Sigmoid colon (tissue), 7 donors: Measurements from ENCODE around the gene GABPB2. TPM values are rescaled to one million over a fixed set of nuclear protein-coding genes. Genes with fewer than 3 reads are reported as not detected.
A peak's percentile ranks its signal among the peaks of the same experiment; 100 is the strongest.

Experiments used
- DNase-seq: peaks from one replicate; pipeline ENCODE4 v3.0.0-alpha.2; 2019
- H3K27ac ChIP-seq, 4 donors: fragments of 200-600 bp; sonication (generic); one replicate each; pipeline ENCODE4 v1.5.1; 2016 to 2019; ENCODE audit warnings: mild to moderate bottlenecking in 1 of 4
- H3K27me3 ChIP-seq, 3 donors: fragments of 200-600 bp; sonication (generic); one replicate each; pipeline ENCODE4 v1.5.1; 2019; ENCODE audit warnings: mild to moderate bottlenecking in 1 of 3
- H3K36me3 ChIP-seq, 4 donors: fragments of 200-600 bp; sonication (generic); one replicate each; pipeline ENCODE4 v1.5.1; 2016 to 2019
- H3K4me1 ChIP-seq, 4 donors: fragments of 200-600 bp; sonication (generic); one replicate each; pipeline ENCODE4 v1.5.1; 2017 to 2019
- H3K4me3 ChIP-seq, 4 donors: fragments of 200-600 bp; sonication (generic); one replicate each; pipeline ENCODE4 v1.5.1; 2017 to 2019; ENCODE audit warnings: mild to moderate bottlenecking in 2 of 4, moderate library complexity in 1 of 4
- H3K9me3 ChIP-seq, 4 donors: fragments of 200-600 bp in 3 of 4; sonication (generic) in 3 of 4; one replicate each; pipeline versions ENCODE4 v1.5.1 to v1.6.1; 2013 to 2019
- EP300 ChIP-seq, 4 donors: sonication (generic); formaldehyde crosslinking; IDR thresholded peaks; one replicate each; pipeline ENCODE4 v1.6.1; 2017; ENCODE audit warnings: antibody characterized with exemption in 4 of 4
- POLR2A ChIP-seq, 2 donors: fragments of 450-650 bp; IDR thresholded peaks; one replicate each; pipeline ENCODE4 v1.6.1; 2016; ENCODE audit warnings: antibody characterized with exemption in 2 of 2, mild to moderate bottlenecking in 2 of 2, moderate library complexity in 2 of 2
- POLR2AphosphoS5 ChIP-seq, 4 donors: sonication (generic); formaldehyde crosslinking; IDR thresholded peaks; one replicate each; pipeline ENCODE4 v1.6.1; 2017; ENCODE audit warnings: antibody characterized with exemption in 4 of 4
- WGBS, 2 donors: extraction: QIAGEN DNeasy Blood & Tissue Kit; methylation state at CpG; one replicate each; pipeline ENCODE4 v1.1.7; 2013; 5-methylcytosine and 5-hydroxymethylcytosine counted together
- intact Hi-C: fragments of 100-400 bp; cut with DNase I; formaldehyde crosslinking; loops from one replicate; pipeline ENCODE4 v1.15.1; 2023
- polyA plus RNA-seq, 3 donors: library from polyadenylated mRNA; stranded (reverse); fragments of 200-250 nt; gene quantifications; one replicate each; pipeline ENCODE4 v1.2.3, GENCODE V29; 2013
- total RNA-seq, 4 donors: library from RNA; depleted of rRNA; stranded (reverse); fragments of >200 nt; gene quantifications; one replicate each; pipeline ENCODE4 v1.1.0, GENCODE V29; 2016
- TF ChIP-seq, protein P1 (sequence below), 4 experiments: fragments of 450-650 bp in 3 of 4; fragments of 200-600 bp in 1 of 4; IDR thresholded peaks; one replicate each; pipeline ENCODE4 v1.5.1; 2016 to 2019; ENCODE audit warnings: antibody characterized with exemption in 4 of 4, mild to moderate bottlenecking in 3 of 4, moderate library complexity in 2 of 4
- donor health status: healthy with polysubstance abuse.
- donor health status: Bipolar disorder and iron deficiency.
- donor health status: healthy.

The GABPB2 gene
- total and polyA plus RNA-seq, 7 donors = 3.6 to 27.0 (median 20.6) TPM

GRCh38 chr1:151137789-151138188, 67.2 kb downstream of the GABPB2 start:
- DNase-seq = no peak
- intact Hi-C loops = no loop called here
- Histone ChIP-seq H3K9me3 (no peaks in the 10 kb centered on the region), H3K36me3 (peaks cover 0 to 24% (median 4%) of the 10 kb centered on the region in 4 donors), H3K4me3 (no peak overlapping the region), H3K4me1 (peaks cover 0 to under 1% (median 0%) of the 10 kb centered on the region in 4 donors), H3K27me3 (no peaks in the 10 kb centered on the region), H3K27ac (no peak overlapping the region)
- no peak for TF ChIP-seq EP300 (IDR thresholded peaks at IDR 0.05)
- TF ChIP-seq, protein P1, sequence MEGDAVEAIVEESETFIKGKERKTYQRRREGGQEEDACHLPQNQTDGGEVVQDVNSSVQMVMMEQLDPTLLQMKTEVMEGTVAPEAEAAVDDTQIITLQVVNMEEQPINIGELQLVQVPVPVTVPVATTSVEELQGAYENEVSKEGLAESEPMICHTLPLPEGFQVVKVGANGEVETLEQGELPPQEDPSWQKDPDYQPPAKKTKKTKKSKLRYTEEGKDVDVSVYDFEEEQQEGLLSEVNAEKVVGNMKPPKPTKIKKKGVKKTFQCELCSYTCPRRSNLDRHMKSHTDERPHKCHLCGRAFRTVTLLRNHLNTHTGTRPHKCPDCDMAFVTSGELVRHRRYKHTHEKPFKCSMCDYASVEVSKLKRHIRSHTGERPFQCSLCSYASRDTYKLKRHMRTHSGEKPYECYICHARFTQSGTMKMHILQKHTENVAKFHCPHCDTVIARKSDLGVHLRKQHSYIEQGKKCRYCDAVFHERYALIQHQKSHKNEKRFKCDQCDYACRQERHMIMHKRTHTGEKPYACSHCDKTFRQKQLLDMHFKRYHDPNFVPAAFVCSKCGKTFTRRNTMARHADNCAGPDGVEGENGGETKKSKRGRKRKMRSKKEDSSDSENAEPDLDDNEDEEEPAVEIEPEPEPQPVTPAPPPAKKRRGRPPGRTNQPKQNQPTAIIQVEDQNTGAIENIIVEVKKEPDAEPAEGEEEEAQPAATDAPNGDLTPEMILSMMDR (IDR thresholded peaks at IDR 0.05) = no peak
- TF ChIP-seq POLR2A (IDR thresholded peaks at IDR 0.05) = no peak
- TF ChIP-seq POLR2AphosphoS5 (IDR thresholded peaks at IDR 0.05) = no peak
- 93 to 94% methylated on average over 7 of the region's 7 CpGs for WGBS, 2 donors

DNA sequence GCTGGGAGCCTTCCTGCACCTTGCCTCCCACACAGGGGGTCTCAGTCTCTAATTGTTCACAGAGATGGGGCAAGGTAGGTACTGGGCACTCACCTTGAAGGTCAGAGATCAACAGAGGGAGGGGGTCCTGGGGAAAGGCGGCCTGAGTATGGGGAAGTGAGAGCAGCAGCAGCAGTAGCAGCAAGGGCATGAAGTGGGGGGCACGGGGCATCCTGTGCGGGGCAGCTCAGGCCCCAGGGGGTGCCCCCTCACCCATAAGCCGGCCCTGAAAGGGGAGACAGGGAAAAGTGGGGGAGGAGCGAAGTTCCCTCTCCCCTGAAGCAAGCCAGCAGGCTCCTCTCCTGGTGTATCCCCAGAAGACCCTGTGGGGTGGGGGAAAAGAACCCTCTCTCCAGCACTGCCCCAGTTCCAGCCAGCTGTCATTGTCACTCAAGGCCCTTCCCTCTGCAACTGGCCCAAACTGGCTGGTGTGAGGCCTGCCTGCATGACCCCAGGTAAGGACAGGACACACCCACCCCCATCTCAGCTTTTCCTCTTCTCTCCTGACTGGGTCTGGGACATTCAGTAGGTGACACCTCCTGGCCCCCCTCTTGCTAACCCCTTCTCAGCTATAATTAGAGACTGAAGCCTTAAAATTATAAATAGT, 72.0 kb downstream of the GABPB2 start:
- Histone ChIP-seq H3K4me1 (peaks cover 0 to 39% (median 27%) of the 10 kb centered on the region in 4 donors), H3K27ac (no peak overlapping the region), H3K36me3 (peaks cover 0 to 10% (median 4%) of the 10 kb centered on the region in 4 donors), H3K4me3 (no peak overlapping the region), H3K9me3 (no peaks in the 10 kb centered on the region), H3K27me3 (no peaks in the 10 kb centered on the region)
- no peak for DNase-seq
- intact Hi-C loops = no loop called here
- 69 to 70% methylated on average over 5 of the region's 5 CpGs for WGBS, 2 donors
- no peak for TF ChIP-seq POLR2AphosphoS5 (IDR thresholded peaks at IDR 0.05)
- TF ChIP-seq POLR2A (IDR thresholded peaks at IDR 0.05) = no peak
- TF ChIP-seq EP300 (IDR thresholded peaks at IDR 0.05) = no peak
- TF ChIP-seq, protein P1 (IDR thresholded peaks at IDR 0.05) = no peak

GRCh38 chr1:151143057-151143435, 72.5 kb downstream of the GABPB2 start:
- H3K27ac ChIP-seq = peak overlapping the region in 1 of 4 donors; percentile 27
- DNase-seq = no peak
- H3K4me3 ChIP-seq = no peak overlapping the region
- intact Hi-C loops = no loop called here
- H3K36me3 ChIP-seq = peaks cover 0 to 10% (median 4%) of the 10 kb centered on the region in 4 donors
- H3K4me1 ChIP-seq = peaks cover 0 to 42% (median 28%) of the 10 kb centered on the region in 4 donors
- H3K9me3 ChIP-seq = no peaks in the 10 kb centered on the region
- TF ChIP-seq, protein P1 (IDR thresholded peaks at IDR 0.05) = no peak
- TF ChIP-seq POLR2AphosphoS5 (IDR thresholded peaks at IDR 0.05) (no peak), EP300 (IDR thresholded peaks at IDR 0.05) (no peak), POLR2A (IDR thresholded peaks at IDR 0.05) (no peak)
- H3K27me3 ChIP-seq = no peaks in the 10 kb centered on the region
- 78 to 83% methylated on average over 7 of the region's 7 CpGs for WGBS, 2 donors

DNA sequence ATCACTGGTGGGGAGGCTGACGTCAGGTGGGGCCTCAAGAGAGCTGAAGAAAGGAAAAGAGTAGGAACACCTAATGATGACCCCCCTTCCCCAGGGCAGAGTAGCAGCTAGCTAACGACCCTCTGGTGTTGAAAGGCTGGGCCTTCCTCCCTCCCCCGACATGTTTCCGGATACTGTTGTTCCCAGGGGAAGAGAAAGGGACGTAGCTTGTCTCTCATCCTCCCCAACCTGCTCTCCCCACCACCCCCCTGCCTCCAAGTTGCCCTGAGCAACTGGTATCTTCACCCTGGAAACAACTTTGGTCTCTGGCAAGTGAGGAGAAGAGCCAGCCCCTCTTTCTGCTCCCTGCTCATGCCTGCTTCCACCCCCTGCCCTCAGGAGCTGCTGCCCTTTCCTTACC, 73.4 kb downstream of the GABPB2 start:
- intact Hi-C loops = no loop called here
- Histone ChIP-seq H3K4me3 (no peak overlapping the region), H3K36me3 (peaks cover 0 to 10% (median 4%) of the 10 kb centered on the region in 4 donors), H3K9me3 (no peaks in the 10 kb centered on the region), H3K27me3 (no peaks in the 10 kb centered on the region), H3K27ac (peak overlapping the region in 1 of 4 donors; percentile 27), H3K4me1 (peaks cover 0 to 42% (median 28%) of the 10 kb centered on the region in 4 donors)
- no peak for TF ChIP-seq EP300 (IDR thresholded peaks at IDR 0.05)
- TF ChIP-seq POLR2AphosphoS5 (IDR thresholded peaks at IDR 0.05) = no peak
- TF ChIP-seq, protein P1 (IDR thresholded peaks at IDR 0.05) = no peak
- no peak for TF ChIP-seq POLR2A (IDR thresholded peaks at IDR 0.05)
- 68 to 80% methylated on average over 5 of the region's 5 CpGs for WGBS, 2 donors
- DNase-seq = no peak
